ENCODE measurements around the gene PRTFDC1. TPM values are rescaled to one million over a fixed set of nuclear protein-coding genes. Genes with fewer than 3 reads are reported as not detected.

Gene PRTFDC1
- total RNA-seq, 2 experiments from 2014 or later: not detected

DNA sequence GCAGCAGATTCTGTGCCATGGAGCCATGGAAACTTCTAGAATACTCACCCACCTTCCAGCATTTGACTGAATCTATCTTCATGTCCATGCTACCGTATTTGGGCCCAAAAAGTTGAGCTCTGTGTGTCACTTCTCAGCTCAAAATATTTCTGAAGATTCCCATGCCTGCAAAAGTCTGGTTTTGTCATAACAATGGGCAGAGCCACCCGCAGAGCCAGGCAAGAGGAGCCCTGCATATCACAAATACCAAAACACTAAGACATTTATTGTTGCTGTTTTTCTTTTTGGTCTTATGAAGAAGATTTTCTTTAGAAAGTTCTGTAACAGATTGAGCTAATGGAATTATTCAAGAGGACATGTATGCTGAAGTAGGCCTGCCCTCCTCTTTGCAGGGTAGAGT lies 68.1 kb downstream of the PRTFDC1 start:
- DNase-seq (ENCODE audit: low spot score): no peak
- intact Hi-C loops (cut with micrococcal nuclease; ENCODE audit: unreplicated experiment): no loop called here
- H3K9me3 ChIP-seq (ENCODE audit: low read length): no peaks in the 10 kb centered on the region
- H3K9me2 ChIP-seq (ENCODE audit: insufficient read depth, low read length): no peaks in the 10 kb centered on the region
- H3K36me3 ChIP-seq (ENCODE audit: insufficient read depth, low read length): no peaks in the 10 kb centered on the region
- H3K4me2 ChIP-seq (ENCODE audit: low read length): no peak overlapping the region
- H4K20me1 ChIP-seq (ENCODE audit: insufficient read depth, low read length): no peaks in the 10 kb centered on the region
- H3K4me1 ChIP-seq (ENCODE audit: insufficient read depth, low read length, poor library complexity, severe bottlenecking): no peaks in the 10 kb centered on the region
- CTCF ChIA-PET (ENCODE audit: unreplicated experiment): no interaction called here
- POLR2A ChIA-PET: no interaction called here
- no peaks in the 10 kb centered on the region for H3K79me2 ChIP-seq (ENCODE audit: insufficient read depth, low read depth, low read length)
- H3K27ac ChIP-seq (ENCODE audit: low read depth, low read length, poor library complexity, severe bottlenecking): no peak overlapping the region
- no peak overlapping the region for H2AFZ ChIP-seq (ENCODE audit: low read length)
- H3K4me3 ChIP-seq (ENCODE audit: low read depth, low read length, poor library complexity, severe bottlenecking): no peak overlapping the region
- TF ChIP-seq, protein P1, sequence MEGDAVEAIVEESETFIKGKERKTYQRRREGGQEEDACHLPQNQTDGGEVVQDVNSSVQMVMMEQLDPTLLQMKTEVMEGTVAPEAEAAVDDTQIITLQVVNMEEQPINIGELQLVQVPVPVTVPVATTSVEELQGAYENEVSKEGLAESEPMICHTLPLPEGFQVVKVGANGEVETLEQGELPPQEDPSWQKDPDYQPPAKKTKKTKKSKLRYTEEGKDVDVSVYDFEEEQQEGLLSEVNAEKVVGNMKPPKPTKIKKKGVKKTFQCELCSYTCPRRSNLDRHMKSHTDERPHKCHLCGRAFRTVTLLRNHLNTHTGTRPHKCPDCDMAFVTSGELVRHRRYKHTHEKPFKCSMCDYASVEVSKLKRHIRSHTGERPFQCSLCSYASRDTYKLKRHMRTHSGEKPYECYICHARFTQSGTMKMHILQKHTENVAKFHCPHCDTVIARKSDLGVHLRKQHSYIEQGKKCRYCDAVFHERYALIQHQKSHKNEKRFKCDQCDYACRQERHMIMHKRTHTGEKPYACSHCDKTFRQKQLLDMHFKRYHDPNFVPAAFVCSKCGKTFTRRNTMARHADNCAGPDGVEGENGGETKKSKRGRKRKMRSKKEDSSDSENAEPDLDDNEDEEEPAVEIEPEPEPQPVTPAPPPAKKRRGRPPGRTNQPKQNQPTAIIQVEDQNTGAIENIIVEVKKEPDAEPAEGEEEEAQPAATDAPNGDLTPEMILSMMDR (conservative IDR thresholded peaks at IDR 0.05; ENCODE audit: low read length): no peak
- no peak for TF ChIP-seq EZH2phosphoT487 (IDR thresholded peaks at IDR 0.05; ENCODE audit: borderline replicate concordance, low read depth, low read length)
- no TSS peak for BruUV-seq (replicated peaks)

DNA sequence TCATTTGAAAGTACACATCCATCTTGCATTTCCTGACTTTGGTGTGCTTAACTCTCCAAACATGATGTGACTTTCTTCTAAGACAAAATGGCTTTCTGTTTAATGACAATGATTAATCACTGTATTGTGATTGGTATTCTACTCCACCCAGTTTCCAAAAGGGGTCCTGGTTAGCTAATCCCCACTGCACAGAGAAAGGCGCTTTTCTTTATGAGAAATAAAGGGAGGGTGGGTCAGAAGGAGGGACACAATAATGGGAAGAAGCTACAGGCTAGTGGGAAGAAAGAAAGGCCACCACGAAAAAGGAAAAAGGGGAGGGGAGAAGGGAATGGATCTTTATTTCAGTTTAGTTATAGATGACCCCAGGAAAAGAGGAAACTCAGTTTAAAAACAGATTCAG lies 69.2 kb downstream of the PRTFDC1 start:
- no peak overlapping the region for H2AFZ ChIP-seq (ENCODE audit: low read length)
- TF ChIP-seq, protein P1 (conservative IDR thresholded peaks at IDR 0.05; ENCODE audit: low read length): no peak
- no peak for TF ChIP-seq EZH2phosphoT487 (IDR thresholded peaks at IDR 0.05; ENCODE audit: borderline replicate concordance, low read depth, low read length)
- intact Hi-C loops (cut with micrococcal nuclease; ENCODE audit: unreplicated experiment): no loop called here
- H3K79me2 ChIP-seq (ENCODE audit: insufficient read depth, low read depth, low read length): no peaks in the 10 kb centered on the region
- no peak for DNase-seq (ENCODE audit: low spot score)
- no peak overlapping the region for H3K4me3 ChIP-seq (ENCODE audit: low read depth, low read length, poor library complexity, severe bottlenecking)
- BruUV-seq (replicated peaks): no TSS peak
- H3K4me1 ChIP-seq (ENCODE audit: insufficient read depth, low read length, poor library complexity, severe bottlenecking): no peaks in the 10 kb centered on the region
- H4K20me1 ChIP-seq (ENCODE audit: insufficient read depth, low read length): no peaks in the 10 kb centered on the region
- POLR2A ChIA-PET: no interaction called here
- H3K9me2 ChIP-seq (ENCODE audit: insufficient read depth, low read length): no peaks in the 10 kb centered on the region
- H3K4me2 ChIP-seq (ENCODE audit: low read length): no peak overlapping the region
- H3K36me3 ChIP-seq (ENCODE audit: insufficient read depth, low read length): no peaks in the 10 kb centered on the region
- no peak overlapping the region for H3K27ac ChIP-seq (ENCODE audit: low read depth, low read length, poor library complexity, severe bottlenecking)
- CTCF ChIA-PET (ENCODE audit: unreplicated experiment): no interaction called here
- H3K9me3 ChIP-seq (ENCODE audit: low read length): no peaks in the 10 kb centered on the region

DNA sequence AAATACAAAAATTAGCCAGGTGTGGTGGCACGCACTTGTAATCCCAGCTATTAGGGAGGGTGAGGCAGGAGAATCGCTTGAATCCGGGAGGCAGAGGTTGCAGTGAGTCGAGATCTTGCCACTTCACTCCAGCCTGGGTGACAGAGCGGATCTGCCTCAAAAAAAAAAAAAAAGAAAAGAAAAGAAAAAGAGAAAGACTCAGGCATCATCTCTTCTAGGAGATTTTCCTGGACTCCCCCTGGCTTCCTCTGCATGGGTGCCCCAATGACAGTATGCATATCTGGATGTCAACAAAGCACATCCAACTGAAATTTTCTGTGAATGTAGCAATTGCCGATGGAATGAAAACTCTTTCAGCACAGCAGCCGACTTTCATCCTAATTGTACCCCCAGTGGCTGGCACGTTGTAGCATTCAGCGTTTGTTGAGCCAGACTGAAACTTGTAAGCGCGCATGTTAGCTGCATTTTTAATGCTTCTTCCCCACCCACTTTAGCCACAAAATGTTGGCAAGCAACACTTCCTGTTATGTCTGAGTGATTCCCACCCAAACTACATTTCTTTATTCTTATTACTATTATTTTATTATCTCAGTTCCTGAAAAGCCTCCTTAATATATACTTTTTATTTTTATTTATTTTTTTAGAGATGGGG lies 70.2 kb downstream of the PRTFDC1 start:
- ChIA-PET POLR2A (interaction anchor here (0.7 kb wide), 1 partner anchor 120 kb away, joined by 3 read pairs; no protein-coding TSS in a partner anchor), CTCF (ENCODE audit: unreplicated experiment) (no interaction called here)
- Histone ChIP-seq H3K4me1 (ENCODE audit: insufficient read depth, low read length, poor library complexity, severe bottlenecking) (no peaks in the 10 kb centered on the region), H3K79me2 (ENCODE audit: insufficient read depth, low read depth, low read length) (no peaks in the 10 kb centered on the region), H3K4me3 (ENCODE audit: low read depth, low read length, poor library complexity, severe bottlenecking) (no peak overlapping the region), H3K4me2 (ENCODE audit: low read length) (no peak overlapping the region), H2AFZ (ENCODE audit: low read length) (no peak overlapping the region), H4K20me1 (ENCODE audit: insufficient read depth, low read length) (no peaks in the 10 kb centered on the region), H3K36me3 (ENCODE audit: insufficient read depth, low read length) (no peaks in the 10 kb centered on the region), H3K9me2 (ENCODE audit: insufficient read depth, low read length) (no peaks in the 10 kb centered on the region), H3K27ac (ENCODE audit: low read depth, low read length, poor library complexity, severe bottlenecking) (no peak overlapping the region), H3K9me3 (ENCODE audit: low read length) (no peaks in the 10 kb centered on the region)
- DNase-seq (ENCODE audit: low spot score): no peak
- intact Hi-C loops (cut with micrococcal nuclease; ENCODE audit: unreplicated experiment): no loop called here
- BruUV-seq (replicated peaks): no TSS peak
- no peak for TF ChIP-seq EZH2phosphoT487 (IDR thresholded peaks at IDR 0.05; ENCODE audit: borderline replicate concordance, low read depth, low read length)
- TF ChIP-seq, protein P1 (conservative IDR thresholded peaks at IDR 0.05; ENCODE audit: low read length): no peak

Measured in OCI-LY7 (cell line).